Breast epithelium (tissue), 3 donors: ENCODE data around the gene PMPCA.

Experiments
- POLR2AphosphoS5 ChIP-seq, 3 donors: sonication (generic); formaldehyde crosslinking; IDR thresholded peaks; one replicate each; pipeline ENCODE4 v1.6.1; 2017; ENCODE audit warnings: antibody characterized with exemption in 3 of 3
- TF ChIP-seq, protein P1 (sequence below), 3 donors: fragments of 450-650 bp; IDR thresholded peaks; one replicate each; pipeline ENCODE4 v1.5.1; 2016 to 2017; ENCODE audit warnings: antibody characterized with exemption in 3 of 3, mild to moderate bottlenecking in 3 of 3, moderate library complexity in 3 of 3

DNA sequence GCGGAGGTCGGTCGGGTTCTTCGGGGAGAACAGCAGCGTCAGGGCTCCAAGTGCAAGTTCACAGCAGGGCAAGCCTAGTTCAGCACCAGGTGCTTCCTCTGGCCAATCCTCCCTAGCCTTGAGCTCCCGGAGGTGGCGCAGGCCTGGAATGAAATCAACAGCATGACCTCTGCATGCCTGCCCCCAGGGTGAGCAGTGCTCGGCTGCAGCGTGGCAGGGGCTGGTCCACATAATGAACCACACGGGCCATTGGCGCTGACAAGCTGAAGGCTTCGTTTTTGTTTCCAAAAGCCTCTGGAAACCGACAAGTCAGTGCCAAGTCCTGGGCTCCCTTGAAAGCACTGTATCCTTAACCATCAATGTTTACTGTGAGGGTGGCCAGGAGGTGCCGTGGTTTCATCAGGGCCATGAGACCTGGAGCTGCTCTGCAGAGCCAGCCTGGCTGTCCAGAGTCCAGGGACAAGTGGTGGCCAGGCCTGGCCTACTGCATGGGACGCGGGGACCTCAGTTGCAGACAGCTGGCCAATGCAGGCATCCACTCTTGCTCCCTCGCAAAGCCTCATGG, 31.3 kb downstream of the PMPCA start:
- TF ChIP-seq, protein P1, sequence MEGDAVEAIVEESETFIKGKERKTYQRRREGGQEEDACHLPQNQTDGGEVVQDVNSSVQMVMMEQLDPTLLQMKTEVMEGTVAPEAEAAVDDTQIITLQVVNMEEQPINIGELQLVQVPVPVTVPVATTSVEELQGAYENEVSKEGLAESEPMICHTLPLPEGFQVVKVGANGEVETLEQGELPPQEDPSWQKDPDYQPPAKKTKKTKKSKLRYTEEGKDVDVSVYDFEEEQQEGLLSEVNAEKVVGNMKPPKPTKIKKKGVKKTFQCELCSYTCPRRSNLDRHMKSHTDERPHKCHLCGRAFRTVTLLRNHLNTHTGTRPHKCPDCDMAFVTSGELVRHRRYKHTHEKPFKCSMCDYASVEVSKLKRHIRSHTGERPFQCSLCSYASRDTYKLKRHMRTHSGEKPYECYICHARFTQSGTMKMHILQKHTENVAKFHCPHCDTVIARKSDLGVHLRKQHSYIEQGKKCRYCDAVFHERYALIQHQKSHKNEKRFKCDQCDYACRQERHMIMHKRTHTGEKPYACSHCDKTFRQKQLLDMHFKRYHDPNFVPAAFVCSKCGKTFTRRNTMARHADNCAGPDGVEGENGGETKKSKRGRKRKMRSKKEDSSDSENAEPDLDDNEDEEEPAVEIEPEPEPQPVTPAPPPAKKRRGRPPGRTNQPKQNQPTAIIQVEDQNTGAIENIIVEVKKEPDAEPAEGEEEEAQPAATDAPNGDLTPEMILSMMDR (IDR thresholded peaks at IDR 0.05) = no peak
- TF ChIP-seq POLR2AphosphoS5 (IDR thresholded peaks at IDR 0.05) = no peak
